AG10803 (cell line): ENCODE data around the gene DENND1A.

ENCODE experiments used
- DNase-seq: peaks from one replicate; pipeline ENCODE4 v3.0.0; 2010; ENCODE audit warnings: low read depth
- H3K4me3 ChIP-seq: 2 replicates; pipeline ENCODE4 v1.5.1; 2011; ENCODE audit warnings: mild to moderate bottlenecking, low read length, control low read depth
- CTCF ChIP-seq: conservative IDR thresholded peaks from 2 replicates; pipeline ENCODE4 v1.5.1; 2011; ENCODE audit warnings: mild to moderate bottlenecking, low read length, control low read depth, inconsistent platforms

The DENND1A gene

DNA sequence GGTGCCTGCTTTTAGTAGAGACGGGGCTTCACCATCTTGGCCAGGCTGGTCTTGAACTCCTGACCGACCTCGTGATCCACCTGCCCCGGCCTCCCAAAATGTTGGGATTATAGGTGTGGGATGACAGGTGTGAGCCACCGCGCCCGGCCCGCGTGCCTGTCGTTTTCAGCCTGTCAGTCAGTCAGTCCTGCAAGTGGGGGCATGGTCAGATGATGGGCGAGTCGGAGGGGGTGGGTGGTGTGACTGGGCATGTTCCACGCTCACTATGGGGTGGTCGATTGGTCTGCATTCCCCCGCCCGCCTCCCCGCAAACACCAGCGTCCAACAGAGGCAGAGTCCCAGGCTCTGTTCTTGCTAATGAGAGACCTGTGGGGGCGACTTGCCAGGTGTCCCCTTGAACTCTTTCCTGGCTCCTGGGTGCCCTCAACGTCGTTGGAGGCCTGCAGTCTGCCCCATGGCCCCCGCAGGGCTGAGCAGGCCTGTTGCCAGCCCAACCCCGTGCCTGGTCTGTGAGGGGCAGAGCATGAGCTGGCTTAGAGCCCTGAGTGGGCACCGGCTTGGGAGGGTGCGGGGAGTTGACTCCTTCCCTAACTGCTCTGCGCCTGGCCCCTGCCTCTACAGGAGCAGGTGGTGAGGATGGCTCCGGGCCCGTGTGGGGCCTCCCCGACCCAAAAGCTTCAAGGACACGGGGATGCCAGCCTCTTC, 550.8 kb downstream of the DENND1A start:
- H3K4me3 ChIP-seq, result no peak overlapping the region
- TF ChIP-seq CTCF, result no peak
- no peak for DNase-seq

DNA sequence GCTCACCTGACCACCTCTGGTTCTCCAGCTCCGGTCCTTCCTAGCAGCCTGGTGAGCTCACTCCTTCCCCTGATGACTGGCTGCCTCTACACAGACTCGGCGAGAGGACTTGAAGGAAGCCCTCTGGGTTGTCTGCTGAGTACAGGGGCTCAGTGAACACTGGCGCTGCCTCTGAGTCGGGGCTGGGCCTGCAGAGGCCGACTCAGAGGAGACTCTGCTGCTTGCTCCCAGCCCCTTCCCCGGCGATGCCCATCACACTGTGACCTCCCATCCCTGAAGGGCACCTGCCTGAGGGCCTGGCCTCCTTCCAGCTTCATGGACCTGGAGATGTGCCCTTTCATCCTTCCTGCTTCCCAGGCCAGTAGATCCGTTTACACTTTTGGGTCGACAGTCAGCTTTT, 551.9 kb downstream of the DENND1A start:
- H3K4me3 ChIP-seq, result no peak overlapping the region
- no peak for TF ChIP-seq CTCF
- DNase-seq, result no peak

GRCh38 chr9:123377211-123377971, 552.5 kb downstream of the DENND1A start:
- DNase-seq, result no peak
- H3K4me3 ChIP-seq, result no peak overlapping the region
- no peak for TF ChIP-seq CTCF

- TF ChIP-seq CTCF, result no peak
- H3K4me3 ChIP-seq, result no peak overlapping the region
- DNase-seq, result no peak
Observed at GRCh38 chr9:123376218-123377071, 553.5 kb downstream of the DENND1A start.

GRCh38 chr9:123375469-123376132, 554.3 kb downstream of the DENND1A start:
- DNase-seq, result peak; percentile 18
- TF ChIP-seq CTCF, result no peak
- H3K4me3 ChIP-seq, result no peak overlapping the region

DNA sequence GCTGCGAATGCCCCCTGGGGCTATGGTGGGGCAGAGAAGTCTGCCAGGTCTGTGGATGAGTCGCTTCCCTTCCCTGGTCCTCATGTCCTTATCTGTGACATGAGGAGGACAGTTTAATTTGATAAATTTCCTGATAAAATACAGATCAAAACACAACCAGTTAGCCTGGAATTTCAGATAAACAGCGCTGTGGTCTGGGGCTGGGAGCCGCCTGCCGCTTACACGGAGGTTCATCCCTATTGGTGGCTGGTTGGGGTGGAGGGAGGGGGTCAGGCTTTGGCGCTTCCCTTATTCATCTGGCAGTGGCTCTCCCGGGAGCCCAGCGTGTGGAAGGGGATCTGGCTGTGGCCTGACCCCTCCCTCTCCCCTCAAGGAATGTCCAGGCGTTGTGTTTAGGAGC, 556.0 kb downstream of the DENND1A start:
- TF ChIP-seq CTCF, result no peak
- no peak for DNase-seq
- H3K4me3 ChIP-seq, result no peak overlapping the region
